Activated naive CD4-positive, alpha-beta T cell treated with anti-CD3 and anti-CD28 coated beads, Interleukin-2, amount 10 ng/mL, durations not matched to agents 7 days and 5 days (primary cell): ENCODE results near the gene PMF1.
A peak's percentile ranks its signal among the peaks of the same experiment; 100 is the strongest.

Source experiments
- CTCF ChIA-PET: fragments of 350-600 bp; sonication (Branson Sonifier 250); formaldehyde crosslinking; loops from one replicate; lab custom pipeline; 2021; ENCODE audit warnings: antibody characterized with exemption; lab: Charles Lee
- DNase-seq: peaks from one replicate; pipeline ENCODE4 v3.0.0-alpha.2; 2020
- H3K27ac Mint-ChIP-seq: one replicate; pipeline ENCODE4 v1.8.0; 2021; ENCODE audit warnings: mild to moderate bottlenecking, moderate library complexity, mixed read lengths
- H3K27me3 Mint-ChIP-seq: one replicate; pipeline ENCODE4 v1.8.0; 2021; ENCODE audit warnings: mild to moderate bottlenecking, mixed read lengths
- H3K36me3 Mint-ChIP-seq: one replicate; pipeline ENCODE4 v1.8.0; 2021; ENCODE audit warnings: mixed read lengths
- H3K4me1 Mint-ChIP-seq: one replicate; pipeline ENCODE4 v1.8.0; 2021; ENCODE audit warnings: mixed read lengths
- H3K4me3 Mint-ChIP-seq: one replicate; pipeline ENCODE4 v1.8.0; 2021; ENCODE audit warnings: mild to moderate bottlenecking, moderate library complexity, mixed read lengths
- H3K9me3 Mint-ChIP-seq: one replicate; pipeline ENCODE4 v1.8.0; 2021; ENCODE audit warnings: mixed read lengths

Gene PMF1

DNA sequence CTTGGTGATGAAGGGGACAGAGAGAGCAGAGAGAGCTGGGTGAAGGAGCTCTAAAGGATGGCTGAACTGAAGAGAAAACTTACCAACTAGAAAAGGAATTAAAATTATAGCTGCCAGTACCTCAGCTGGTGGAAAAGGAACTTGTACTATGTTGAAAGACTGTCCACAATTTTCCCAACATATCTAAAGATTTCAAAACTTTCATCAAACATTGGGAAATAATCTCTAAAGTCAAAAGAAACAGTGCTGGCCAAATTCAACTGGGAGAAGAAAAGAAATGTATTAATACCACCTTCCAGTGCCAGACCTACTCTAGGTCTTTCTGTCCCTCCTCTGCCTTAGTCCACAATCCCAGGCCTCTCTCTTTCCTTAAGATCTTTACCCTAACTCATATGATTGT is 63.7 kb downstream of the PMF1 start:
- Mint-ChIP-seq H3K27ac (no peak overlapping the region), H3K4me3 (no peak overlapping the region), H3K36me3 (peaks cover 52% of the 10 kb centered on the region), H3K4me1 (peaks cover 17% of the 10 kb centered on the region), H3K27me3 (no peaks in the 10 kb centered on the region), H3K9me3 (no peaks in the 10 kb centered on the region)
- CTCF ChIA-PET = no interaction called here
- DNase-seq = no peak

DNA sequence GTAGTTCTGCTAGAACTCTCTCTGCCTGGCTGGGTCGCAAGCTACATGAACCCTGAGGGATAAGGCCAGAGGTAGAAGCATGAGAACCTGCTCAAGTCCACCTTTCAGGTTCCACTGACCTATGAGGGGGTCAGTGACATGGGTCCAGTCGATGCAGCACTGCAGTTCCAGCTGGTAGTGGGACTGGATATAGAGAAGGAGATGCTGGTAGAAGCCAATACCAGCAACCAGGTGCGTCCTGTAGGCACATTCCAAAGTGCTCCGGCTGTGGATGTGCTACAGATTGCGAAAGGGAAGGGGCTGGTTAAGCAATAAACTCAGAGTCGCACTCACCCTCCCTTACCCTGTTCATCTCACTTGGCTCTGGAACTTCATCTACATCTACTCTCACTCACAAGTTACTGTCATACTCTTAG is 64.2 kb downstream of the PMF1 start:
- Mint-ChIP-seq H3K36me3 (peaks cover 49% of the 10 kb centered on the region), H3K27ac (no peak overlapping the region), H3K27me3 (no peaks in the 10 kb centered on the region), H3K9me3 (no peaks in the 10 kb centered on the region), H3K4me1 (peaks cover 19% of the 10 kb centered on the region), H3K4me3 (no peak overlapping the region)
- no peak for DNase-seq
- CTCF ChIA-PET = no interaction called here

DNA sequence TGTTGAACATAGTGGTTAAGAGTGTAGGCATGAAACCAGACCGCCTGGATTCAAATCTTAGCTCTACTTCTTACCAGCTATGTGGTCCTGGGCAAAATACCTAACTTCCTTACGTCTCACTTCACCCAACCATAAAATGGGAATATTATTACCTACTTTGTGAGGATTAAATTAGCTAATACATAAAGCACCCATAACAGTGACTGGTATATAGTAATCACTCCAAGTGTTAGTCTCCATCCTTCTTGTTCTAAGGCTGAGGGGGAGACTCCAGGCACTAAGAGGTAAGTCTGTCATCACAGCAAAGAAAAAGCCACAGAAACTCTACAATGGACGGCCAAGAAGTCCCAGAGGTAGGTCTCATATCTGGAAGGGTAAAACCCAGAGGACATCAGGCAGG is 67.0 kb downstream of the PMF1 start:
- H3K9me3 Mint-ChIP-seq = no peaks in the 10 kb centered on the region
- CTCF ChIA-PET = interaction anchor here (1.1 to 3.5 kb wide), 6 partner anchors 15 to 189 kb away, joined by 3 to 11 read pairs (median 4); partner anchors contain the start of gene GLMP

DNA sequence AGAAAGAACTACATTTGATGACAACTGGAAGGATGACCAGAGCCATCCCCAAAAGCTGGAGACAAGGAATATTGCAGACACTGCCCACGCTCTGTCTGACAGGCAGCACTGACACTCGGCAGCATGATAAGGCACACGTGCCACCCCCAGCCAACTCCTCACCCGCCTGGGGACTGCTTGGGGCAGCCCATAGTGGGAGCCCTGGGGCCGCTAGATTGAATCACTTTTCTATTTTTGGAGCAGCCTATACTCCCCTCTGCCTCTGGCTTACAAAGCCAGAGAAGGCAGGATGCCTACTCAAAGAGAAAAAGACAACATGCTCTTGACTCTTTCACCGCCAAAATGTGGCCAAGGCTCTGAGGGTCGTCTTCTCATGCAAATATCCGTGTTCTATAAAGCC is 68.5 kb downstream of the PMF1 start:
- H3K36me3 Mint-ChIP-seq = peaks cover 27% of the 10 kb centered on the region
- H3K9me3 Mint-ChIP-seq = no peaks in the 10 kb centered on the region
- CTCF ChIA-PET = interaction anchor here (0.8 to 3.5 kb wide), 9 partner anchors 14 to 419 kb away, joined by 3 to 11 read pairs (median 3); partner anchors contain the start of gene GLMP
- H3K4me1 Mint-ChIP-seq = peaks cover 39% of the 10 kb centered on the region
- peak overlapping the region; percentile 88 for H3K27ac Mint-ChIP-seq
- peak overlapping the region; percentile 82 for H3K4me3 Mint-ChIP-seq
- H3K27me3 Mint-ChIP-seq = no peaks in the 10 kb centered on the region
- peak; percentile 51 for DNase-seq

More for the DNA sequence above, 67.0 kb downstream of the PMF1 start:
- Mint-ChIP-seq H3K27me3 (no peaks in the 10 kb centered on the region), H3K4me1 (peaks cover 37% of the 10 kb centered on the region), H3K27ac (no peak overlapping the region), H3K36me3 (peaks cover 30% of the 10 kb centered on the region), H3K4me3 (peak overlapping the region; percentile 52)
- DNase-seq = no peak

DNA sequence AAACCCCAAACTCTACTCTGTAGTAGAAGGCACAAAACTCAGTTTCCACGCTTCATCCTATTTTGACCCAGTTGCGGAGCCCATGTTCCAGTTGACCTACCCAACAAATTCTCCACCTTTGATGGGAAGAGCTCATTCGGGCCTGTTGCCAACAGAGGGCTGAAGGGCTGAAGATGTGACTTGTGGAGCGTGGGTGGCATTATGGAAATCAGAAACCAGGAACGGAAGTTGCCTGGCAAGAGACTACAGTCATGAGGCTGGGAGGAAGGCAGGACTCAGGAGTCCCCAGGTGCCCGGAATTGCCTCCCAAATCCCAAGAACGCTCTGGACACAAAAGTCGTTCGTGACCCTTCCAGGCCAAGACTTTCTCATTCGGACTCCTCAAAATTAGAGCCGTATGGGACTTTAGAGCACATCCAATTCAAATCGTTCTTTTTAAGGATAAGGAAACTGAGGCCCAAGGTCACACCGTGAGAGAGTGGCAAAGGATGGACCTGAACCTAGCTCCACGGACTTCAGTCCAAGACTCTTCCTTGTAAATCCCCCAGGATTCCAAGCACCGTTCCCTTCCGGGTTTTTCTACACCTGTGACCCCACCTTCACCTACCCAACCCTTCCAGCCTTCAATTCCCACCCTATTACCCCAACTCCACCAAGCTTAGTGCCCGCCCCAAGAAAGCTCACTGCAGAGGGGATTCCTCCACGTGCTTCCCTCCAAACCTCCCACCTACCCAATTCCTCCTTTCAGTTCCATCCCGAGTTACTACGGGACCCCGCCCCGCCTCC is 69.1 kb downstream of the PMF1 start:
- Mint-ChIP-seq H3K27me3 (no peaks in the 10 kb centered on the region), H3K9me3 (no peaks in the 10 kb centered on the region), H3K27ac (peak overlapping the region; percentile 88), H3K4me3 (peak overlapping the region; percentile 82), H3K4me1 (peaks cover 39% of the 10 kb centered on the region), H3K36me3 (peaks cover 23% of the 10 kb centered on the region)
- CTCF ChIA-PET = interaction anchor here (0.8 to 3.5 kb wide), 8 partner anchors 16 to 420 kb away, joined by 3 to 11 read pairs (median 4); no protein-coding TSS in a partner anchor
- no peak for DNase-seq

DNA sequence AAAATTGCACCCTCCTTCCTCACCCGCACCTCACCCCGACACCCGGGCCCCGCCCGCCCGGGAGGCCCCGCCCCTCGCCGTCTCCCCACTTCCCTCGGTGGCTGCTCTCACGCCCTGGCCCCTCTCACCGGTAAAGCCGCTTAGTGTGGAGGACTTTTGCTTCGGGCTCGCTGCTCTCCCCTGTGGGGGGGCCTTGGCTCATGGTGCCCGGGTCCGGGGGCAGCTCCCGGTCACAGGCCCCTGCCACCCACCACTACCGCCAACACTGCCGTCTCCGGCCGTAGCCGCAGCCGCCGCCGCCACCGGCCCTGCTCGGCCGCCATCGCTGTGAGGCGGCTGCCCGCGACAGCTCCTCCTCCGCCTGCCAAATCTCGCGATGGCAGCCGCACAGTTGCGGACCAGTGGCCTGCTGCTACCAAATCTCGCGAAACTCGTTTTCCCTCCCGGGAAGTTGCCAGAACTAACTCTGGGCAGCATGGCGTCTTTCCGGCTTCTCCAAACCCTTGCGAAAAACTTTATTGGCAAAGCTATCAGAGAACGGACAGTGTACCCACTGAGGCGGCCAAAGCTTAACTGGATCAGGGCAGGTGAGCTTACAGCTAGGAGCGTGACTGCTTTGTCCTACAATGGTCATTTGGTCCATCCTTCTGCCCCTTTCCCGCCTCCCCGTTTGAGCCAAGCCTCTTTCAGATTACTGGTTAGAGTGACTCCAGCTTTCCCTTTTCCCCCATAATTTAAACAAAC is 69.8 kb downstream of the PMF1 start, which contains the start of gene SMG5:
SMG5 (minus strand) TSS at position 347 of the 744 bp plus-strand sequence; CDS start at position 202, 145 bp downstream.
- peaks cover 16% of the 10 kb centered on the region for H3K36me3 Mint-ChIP-seq
- H3K4me3 Mint-ChIP-seq = peak within 1 kb of the TSS; percentile 82
- H3K27ac Mint-ChIP-seq = peak within 1 kb of the TSS; percentile 88
- peak; percentile 98 for DNase-seq
- CTCF ChIA-PET = interaction anchor here (0.7 to 3.5 kb wide), 6 partner anchors 11 to 186 kb away, joined by 3 to 11 read pairs (median 4); no protein-coding TSS in a partner anchor
- no peaks in the 10 kb centered on the region for H3K9me3 Mint-ChIP-seq
- peaks cover 39% of the 10 kb centered on the region for H3K4me1 Mint-ChIP-seq
- no peaks in the 10 kb centered on the region for H3K27me3 Mint-ChIP-seq

DNA sequence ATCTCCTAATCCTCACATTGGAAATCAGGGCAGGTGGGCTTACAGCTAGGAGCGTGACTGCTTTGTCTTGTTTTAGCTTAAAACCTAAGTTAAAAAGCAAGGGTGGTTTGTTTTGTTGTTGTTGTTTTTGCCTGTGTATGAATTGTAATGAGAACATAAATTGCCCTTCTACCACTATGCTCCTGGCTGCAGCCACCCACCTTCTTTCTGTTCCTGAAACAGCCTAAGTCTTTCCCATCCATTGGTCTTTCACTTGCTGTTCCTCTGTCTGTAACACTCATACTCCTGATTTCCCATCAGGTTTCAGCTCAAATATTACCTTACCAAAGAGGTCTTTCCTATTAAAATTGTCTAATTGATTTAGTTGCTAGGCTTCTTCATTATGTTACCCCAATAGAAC is 70.7 kb downstream of the PMF1 start:
- H3K4me1 Mint-ChIP-seq = peaks cover 39% of the 10 kb centered on the region
- peak overlapping the region; percentile 47 for H3K27ac Mint-ChIP-seq
- no peaks in the 10 kb centered on the region for H3K27me3 Mint-ChIP-seq
- peak overlapping the region; percentile 82 for H3K4me3 Mint-ChIP-seq
- no peaks in the 10 kb centered on the region for H3K9me3 Mint-ChIP-seq
- DNase-seq = no peak
- peaks cover 8% of the 10 kb centered on the region for H3K36me3 Mint-ChIP-seq
- CTCF ChIA-PET = interaction anchor here (1.2 to 1.8 kb wide), 4 partner anchors 10 to 187 kb away, joined by 3 to 6 read pairs (median 4); no protein-coding TSS in a partner anchor

DNA sequence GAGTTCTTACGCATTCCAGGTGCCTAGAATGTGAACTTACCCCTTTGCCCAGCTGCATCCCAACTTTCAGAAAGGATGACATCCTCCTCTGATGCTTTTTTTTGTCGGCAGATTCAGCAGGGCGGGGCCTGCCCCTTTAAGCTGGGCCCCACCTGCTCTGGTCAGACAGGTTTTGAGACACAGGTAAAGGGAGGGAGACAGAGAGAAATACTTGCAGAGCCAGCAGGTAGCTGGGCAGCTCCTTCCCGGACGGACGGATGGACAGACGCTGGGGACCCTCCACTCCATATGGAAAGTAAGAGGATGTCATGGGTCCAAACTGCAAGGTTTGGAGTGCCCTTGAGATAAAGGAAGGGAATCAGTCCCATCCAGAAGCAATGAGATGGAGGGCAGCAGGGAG is 71.3 kb downstream of the PMF1 start, which contains the start of gene TMEM79:
TMEM79 (plus strand) TSS at position 214 of the 400 bp plus-strand sequence. CDS start 902 bp downstream, outside the sequence.
- H3K27me3 Mint-ChIP-seq = no peaks in the 10 kb centered on the region

DNA sequence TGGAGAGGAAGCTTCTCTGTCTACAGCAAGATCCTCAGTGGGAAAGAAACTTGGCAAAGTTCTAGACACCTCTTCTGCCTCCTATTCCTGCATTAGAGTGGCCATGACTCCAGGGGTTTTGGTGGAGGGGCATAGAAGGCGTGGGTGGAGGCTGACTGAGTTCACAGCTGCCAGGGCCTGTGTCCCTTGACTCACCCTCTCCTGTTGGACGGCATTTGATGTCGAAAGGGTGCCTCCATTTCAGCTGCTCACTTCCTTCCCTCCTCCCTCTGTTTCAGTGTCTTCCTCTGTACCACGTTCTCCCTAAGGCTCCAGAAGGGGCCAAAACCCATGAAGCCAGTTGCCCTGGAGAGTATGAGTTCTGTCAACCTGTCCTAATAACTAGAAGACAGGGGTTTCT is 72.0 kb downstream of the PMF1 start:
- CTCF ChIA-PET = interaction anchor here (1.4 kb wide), 1 partner anchor 34 kb away, joined by 4 read pairs; no protein-coding TSS in a partner anchor
- Mint-ChIP-seq H3K36me3 (peaks cover 11% of the 10 kb centered on the region), H3K27ac (no peak overlapping the region), H3K27me3 (no peaks in the 10 kb centered on the region), H3K4me3 (no peak overlapping the region), H3K9me3 (no peaks in the 10 kb centered on the region), H3K4me1 (peaks cover 39% of the 10 kb centered on the region)
- no peak for DNase-seq

More for the DNA sequence above, 71.3 kb downstream of the PMF1 start, which contains the start of gene TMEM79:
- peak within 1 kb of the TSS; percentile 82 for H3K4me3 Mint-ChIP-seq
- peaks cover 39% of the 10 kb centered on the region for H3K4me1 Mint-ChIP-seq
- peaks cover 8% of the 10 kb centered on the region for H3K36me3 Mint-ChIP-seq
- CTCF ChIA-PET = interaction anchor here (1.2 to 1.8 kb wide), 4 partner anchors 10 to 187 kb away, joined by 3 to 6 read pairs (median 4); no protein-coding TSS in a partner anchor
- no peak for DNase-seq
- peak within 1 kb of the TSS; percentile 88 for H3K27ac Mint-ChIP-seq
- no peaks in the 10 kb centered on the region for H3K9me3 Mint-ChIP-seq

DNA sequence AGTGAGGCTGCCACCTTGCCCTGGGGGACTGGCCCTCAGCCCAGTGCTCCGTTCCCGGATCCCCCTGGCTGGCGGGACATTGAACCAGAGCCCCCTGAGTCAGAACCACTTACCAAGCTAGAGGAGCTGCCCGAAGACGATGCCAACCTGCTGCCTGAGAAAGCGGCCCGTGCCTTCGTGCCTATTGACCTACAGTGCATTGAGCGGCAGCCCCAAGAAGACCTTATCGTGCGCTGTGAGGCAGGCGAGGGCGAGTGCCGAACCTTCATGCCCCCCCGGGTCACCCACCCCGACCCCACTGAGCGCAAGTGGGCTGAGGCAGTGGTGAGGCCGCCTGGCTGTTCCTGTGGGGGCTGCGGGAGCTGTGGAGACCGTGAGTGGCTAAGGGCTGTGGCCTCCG is 72.6 kb downstream of the PMF1 start:
- DNase-seq = no peak
- H3K4me3 Mint-ChIP-seq = no peak overlapping the region
- H3K9me3 Mint-ChIP-seq = no peaks in the 10 kb centered on the region
- no peaks in the 10 kb centered on the region for H3K27me3 Mint-ChIP-seq
- H3K4me1 Mint-ChIP-seq = peaks cover 33% of the 10 kb centered on the region
- CTCF ChIA-PET = no interaction called here
- no peak overlapping the region for H3K27ac Mint-ChIP-seq
- peaks cover 11% of the 10 kb centered on the region for H3K36me3 Mint-ChIP-seq

DNA sequence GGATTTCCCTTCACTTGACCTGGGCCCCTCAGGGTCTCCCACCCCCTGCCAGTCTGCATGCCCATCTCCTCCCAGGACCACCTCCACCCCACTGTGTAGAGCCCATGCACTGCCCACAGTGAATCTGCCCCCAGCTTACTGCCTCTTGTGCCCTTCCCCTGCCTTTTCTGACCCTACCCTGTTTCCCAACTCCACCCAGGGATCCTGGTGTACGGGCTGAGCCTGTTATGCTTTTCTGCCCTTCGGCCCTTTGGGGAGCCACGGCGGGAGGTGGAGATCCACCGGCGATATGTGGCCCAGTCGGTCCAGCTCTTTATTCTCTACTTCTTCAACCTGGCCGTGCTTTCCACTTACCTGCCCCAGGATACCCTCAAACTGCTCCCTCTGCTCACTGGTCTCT is 73.3 kb downstream of the PMF1 start:
- Mint-ChIP-seq H3K27me3 (no peaks in the 10 kb centered on the region), H3K27ac (peak overlapping the region; percentile 42), H3K36me3 (peaks cover 11% of the 10 kb centered on the region), H3K4me3 (no peak overlapping the region), H3K9me3 (no peaks in the 10 kb centered on the region), H3K4me1 (peaks cover 27% of the 10 kb centered on the region)
- CTCF ChIA-PET = interaction anchor here (1.4 kb wide), 1 partner anchor 145 kb away, joined by 3 read pairs; no protein-coding TSS in a partner anchor
- DNase-seq = no peak
